ENCODE measurements around the gene SDK1.

SDK1 gene

GRCh38 chr7:4054158-4054557, 753.1 kb downstream of the SDK1 start:
- no peak overlapping the region for H3K4me3 ChIP-seq (ENCODE audit: low read depth, low read length)
- peak; percentile 23 for DNase-seq (ENCODE audit: low read depth)
- TF ChIP-seq MAX (IDR thresholded peaks at IDR 0.05; ENCODE audit: low read depth, low read length) (no peak), MYC (IDR thresholded peaks at IDR 0.05; ENCODE audit: low read depth, low read length) (no peak), POLR2A (IDR thresholded peaks at IDR 0.05; ENCODE audit: extremely low read depth, insufficient read length) (no peak), CTCF (IDR thresholded peaks at IDR 0.05; ENCODE audit: low read depth, low read length) (no peak)

GRCh38 chr7:4056552-4057288, 755.7 kb downstream of the SDK1 start:
- no peak overlapping the region for H3K4me3 ChIP-seq (ENCODE audit: low read depth, low read length)
- no peak for DNase-seq (ENCODE audit: low read depth)
- TF ChIP-seq CTCF (IDR thresholded peaks at IDR 0.05; ENCODE audit: low read depth, low read length): no peak
- TF ChIP-seq MYC (IDR thresholded peaks at IDR 0.05; ENCODE audit: low read depth, low read length): no peak
- no peak for TF ChIP-seq POLR2A (IDR thresholded peaks at IDR 0.05; ENCODE audit: extremely low read depth, insufficient read length)
- no peak for TF ChIP-seq MAX (IDR thresholded peaks at IDR 0.05; ENCODE audit: low read depth, low read length)

GRCh38 chr7:4057289-4057616, 756.2 kb downstream of the SDK1 start:
- TF ChIP-seq CTCF (IDR thresholded peaks at IDR 0.05; ENCODE audit: low read depth, low read length): no peak
- TF ChIP-seq MAX (IDR thresholded peaks at IDR 0.05; ENCODE audit: low read depth, low read length): no peak
- TF ChIP-seq POLR2A (IDR thresholded peaks at IDR 0.05; ENCODE audit: extremely low read depth, insufficient read length): no peak
- no peak for TF ChIP-seq MYC (IDR thresholded peaks at IDR 0.05; ENCODE audit: low read depth, low read length)
- H3K4me3 ChIP-seq (ENCODE audit: low read depth, low read length): no peak overlapping the region
- DNase-seq (ENCODE audit: low read depth): no peak

GRCh38 chr7:4058158-4058557, 757.1 kb downstream of the SDK1 start:
- DNase-seq (ENCODE audit: low read depth): no peak
- TF ChIP-seq CTCF (IDR thresholded peaks at IDR 0.05; ENCODE audit: low read depth, low read length) (no peak), MYC (IDR thresholded peaks at IDR 0.05; ENCODE audit: low read depth, low read length) (no peak), MAX (IDR thresholded peaks at IDR 0.05; ENCODE audit: low read depth, low read length) (no peak), POLR2A (IDR thresholded peaks at IDR 0.05; ENCODE audit: extremely low read depth, insufficient read length) (no peak)
- no peak overlapping the region for H3K4me3 ChIP-seq (ENCODE audit: low read depth, low read length)

- no peak overlapping the region for H3K4me3 ChIP-seq (ENCODE audit: low read depth, low read length)
- no peak for DNase-seq (ENCODE audit: low read depth)
- TF ChIP-seq CTCF (IDR thresholded peaks at IDR 0.05; ENCODE audit: low read depth, low read length) (no peak), POLR2A (IDR thresholded peaks at IDR 0.05; ENCODE audit: extremely low read depth, insufficient read length) (no peak), MYC (IDR thresholded peaks at IDR 0.05; ENCODE audit: low read depth, low read length) (no peak), MAX (IDR thresholded peaks at IDR 0.05; ENCODE audit: low read depth, low read length) (no peak)
Observed at GRCh38 chr7:4065190-4065589, 764.1 kb downstream of the SDK1 start.

All from NB4 (cell line).